ENCODE results near the gene HEATR5A.

DNA sequence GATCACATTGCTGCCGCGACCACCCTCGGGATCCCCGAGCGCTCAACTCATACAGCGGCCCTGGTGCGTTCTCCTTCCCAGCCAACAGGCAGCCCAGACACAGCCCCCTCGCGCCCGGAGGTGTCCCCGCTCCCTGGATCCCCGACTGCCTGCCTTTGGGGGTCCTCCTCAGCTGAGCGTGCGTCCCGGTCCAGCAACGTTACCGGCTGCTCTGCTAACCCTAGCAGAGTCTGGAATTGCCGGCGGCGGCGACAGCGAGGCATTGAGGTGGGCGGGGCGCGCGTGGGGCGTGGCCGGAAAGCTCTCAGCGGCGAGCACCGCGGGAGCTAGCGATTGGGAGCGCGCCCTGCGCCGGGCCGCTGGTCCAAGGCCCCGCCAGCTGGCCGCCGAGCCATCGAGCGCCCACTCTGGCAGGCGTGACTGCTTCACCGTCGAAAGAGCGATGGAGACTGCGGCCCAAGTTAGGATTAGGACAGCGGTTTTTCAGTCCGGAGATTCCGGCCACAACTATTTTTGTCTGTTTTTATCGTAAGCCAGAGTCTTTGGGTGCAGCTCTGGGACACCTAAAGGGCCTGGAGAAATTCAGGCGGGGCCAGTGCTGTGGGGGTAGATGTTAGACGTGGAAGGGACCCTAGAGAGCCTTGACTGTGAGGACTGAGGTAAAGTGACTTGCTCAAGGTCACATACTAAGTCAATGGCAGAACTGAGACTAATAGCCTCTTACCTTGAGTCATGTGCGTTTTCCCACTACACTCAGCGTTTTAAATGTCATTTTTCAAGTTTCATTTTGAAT, at the start of gene HEATR5A:
- TF ChIP-seq, protein P1, sequence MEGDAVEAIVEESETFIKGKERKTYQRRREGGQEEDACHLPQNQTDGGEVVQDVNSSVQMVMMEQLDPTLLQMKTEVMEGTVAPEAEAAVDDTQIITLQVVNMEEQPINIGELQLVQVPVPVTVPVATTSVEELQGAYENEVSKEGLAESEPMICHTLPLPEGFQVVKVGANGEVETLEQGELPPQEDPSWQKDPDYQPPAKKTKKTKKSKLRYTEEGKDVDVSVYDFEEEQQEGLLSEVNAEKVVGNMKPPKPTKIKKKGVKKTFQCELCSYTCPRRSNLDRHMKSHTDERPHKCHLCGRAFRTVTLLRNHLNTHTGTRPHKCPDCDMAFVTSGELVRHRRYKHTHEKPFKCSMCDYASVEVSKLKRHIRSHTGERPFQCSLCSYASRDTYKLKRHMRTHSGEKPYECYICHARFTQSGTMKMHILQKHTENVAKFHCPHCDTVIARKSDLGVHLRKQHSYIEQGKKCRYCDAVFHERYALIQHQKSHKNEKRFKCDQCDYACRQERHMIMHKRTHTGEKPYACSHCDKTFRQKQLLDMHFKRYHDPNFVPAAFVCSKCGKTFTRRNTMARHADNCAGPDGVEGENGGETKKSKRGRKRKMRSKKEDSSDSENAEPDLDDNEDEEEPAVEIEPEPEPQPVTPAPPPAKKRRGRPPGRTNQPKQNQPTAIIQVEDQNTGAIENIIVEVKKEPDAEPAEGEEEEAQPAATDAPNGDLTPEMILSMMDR (IDR thresholded peaks at IDR 0.05) = peak; percentile 31
- no peak for TF ChIP-seq EZH2 (IDR thresholded peaks at IDR 0.05; ENCODE audit: borderline replicate concordance, insufficient read depth, low read depth, low read length, poor library complexity, severe bottlenecking)
